ENCODE results near the gene ATOX1. TPM values are rescaled to one million over a fixed set of nuclear protein-coding genes. Genes with fewer than 3 reads are reported as not detected.

The ATOX1 gene
- total and polyA plus RNA-seq, 2 of the 8 experiments (the other 6 are each of a cell fraction or from before 2014, with no cell fraction given) = 79.9 to 232 TPM

GRCh38 chr5:151738125-151738848 lies 20.1 kb downstream of the ATOX1 start:
- H2AK5ac ChIP-seq (ENCODE audit: low read depth, low read length) = no peak overlapping the region
- H3K56ac ChIP-seq (replicated peaks; ENCODE audit: insufficient read length, low read depth, low read length) = no peak overlapping the region
- CTCF ChIA-PET (ENCODE audit: partially characterized antibody) = interaction anchor here (0.6 to 38.0 kb wide), 12 partner anchors 13 to 624 kb away, joined by 3 to 991 read pairs (median 26); partner anchors contain the start of genes ATOX1 and SPARC
- H2BK20ac ChIP-seq (ENCODE audit: low read length) = no peak overlapping the region
- H4K8ac ChIP-seq (ENCODE audit: extremely low read depth, insufficient read depth, low read length) = no peak overlapping the region
- no peak overlapping the region for H2BK15ac ChIP-seq (ENCODE audit: low read length)
- H3K4me1 ChIP-seq (replicated peaks in 1 of 4; ENCODE audit: control insufficient read depth in 3 of 4, insufficient read depth in 4 of 4, low read length in 3 of 4) = peaks cover 6 to 10% (median 9%) of the 10 kb centered on the region in 4 experiments
- WGBS, 2 experiments (ENCODE audit: extremely low coverage in 1 of 2, insufficient coverage in 1 of 2, insufficient read length in 1 of 2, insufficient replicate concordance in 2 of 2, low coverage in 1 of 2, low lambda C conversion rate in 2 of 2, missing lambda C conversion rate in 1 of 2) = 84% methylated on average over 9 of the region's 9 CpGs; no CpG with 5 or more reads in 1 of the 2 experiments
- DNase-seq (ENCODE audit: low read depth in 1 of 2, low spot score in 2 of 2) (no peak), FAIRE-seq (no peak)
- no peaks in the 10 kb centered on the region for H3K9me3 ChIP-seq (ENCODE audit: insufficient read depth in 2 of 2, low read depth in 1 of 2, low read length in 1 of 2)
- H3K4me3 ChIP-seq (ENCODE audit: extremely low read depth in 1 of 4, insufficient read depth in 2 of 4, low read depth in 3 of 4, low read length in 4 of 4) = no peak overlapping the region
- H4K5ac ChIP-seq (ENCODE audit: insufficient read length, low read depth, low read length) = no peak overlapping the region
- H2AFZ ChIP-seq (ENCODE audit: low read length) = no peak overlapping the region
- no peak overlapping the region for H3K27ac ChIP-seq (ENCODE audit: low read depth, low read length)
- H3K4me2 ChIP-seq (ENCODE audit: insufficient read depth in 1 of 2, low read depth in 2 of 2, low read length in 2 of 2) = no peak overlapping the region
- no peak overlapping the region for H2BK5ac ChIP-seq (ENCODE audit: low read depth, low read length)
- POLR2A ChIA-PET (ENCODE audit: partially characterized antibody) = interaction anchor here (0.9 to 5.1 kb wide), 5 partner anchors 17 to 55 kb away, joined by 3 to 33 read pairs (median 4); partner anchors contain the start of gene G3BP1
- no peak overlapping the region for H3K9ac ChIP-seq (replicated peaks in 1 of 4; ENCODE audit: extremely low read depth in 1 of 4, low read depth in 3 of 4, low read length in 3 of 4)
- H3K36me3 ChIP-seq (ENCODE audit: control insufficient read depth in 2 of 4, insufficient read depth in 4 of 4, low read length in 3 of 4) = peaks cover 0 to 3% (median 0%) of the 10 kb centered on the region in 4 experiments; a peak in 1 of 8 replicates
- H3K79me2 ChIP-seq (ENCODE audit: control insufficient read depth in 1 of 2, insufficient read depth in 2 of 2, low read length in 2 of 2) = no peaks in the 10 kb centered on the region
- H3K23me2 ChIP-seq (ENCODE audit: low read depth, low read length) = no peaks in the 10 kb centered on the region
- H4K91ac ChIP-seq (replicated peaks; ENCODE audit: insufficient read length, low read length) = no peak overlapping the region
- H3K79me1 ChIP-seq (ENCODE audit: low read depth, low read length) = no peaks in the 10 kb centered on the region
- no peaks in the 10 kb centered on the region for H4K20me1 ChIP-seq (replicated peaks in 1 of 2; ENCODE audit: control insufficient read depth in 1 of 2, insufficient read depth in 2 of 2, low read length in 2 of 2)
- H2BK120ac ChIP-seq (replicated peaks; ENCODE audit: low read depth, low read length) = no peak overlapping the region
- no peak overlapping the region for H3K4ac ChIP-seq (replicated peaks; ENCODE audit: insufficient read length, low read depth, low read length)
- H3K14ac ChIP-seq (ENCODE audit: insufficient read length) = no peak overlapping the region
- no peak overlapping the region for H3K18ac ChIP-seq (ENCODE audit: extremely low read depth, low read length)
- no peak overlapping the region for H2BK12ac ChIP-seq (ENCODE audit: low read depth, low read length)
- no peaks in the 10 kb centered on the region for H3K27me3 ChIP-seq (replicated peaks in 1 of 4; ENCODE audit: control insufficient read depth in 3 of 4, extremely low read depth in 1 of 4, insufficient read depth in 3 of 4, low read length in 3 of 4)
- no peak overlapping the region for H3K23ac ChIP-seq (ENCODE audit: insufficient read length)
- TF ChIP-seq MAFK (IDR thresholded peaks at IDR 0.05; ENCODE audit: low read depth, low read length) (no peak), SUZ12 (IDR thresholded peaks at IDR 0.05; ENCODE audit: low read length) (no peak), RBBP5 (IDR thresholded peaks at IDR 0.05; ENCODE audit: borderline replicate concordance, low read depth, low read length) (no peak), EZH2 (IDR thresholded peaks at IDR 0.05; ENCODE audit: low read depth, low read length, severe bottlenecking) (no peak), MAX (IDR thresholded peaks at IDR 0.05) (no peak), SIX5 (IDR thresholded peaks at IDR 0.05; ENCODE audit: low read depth, low read length) (no peak), SAP30 (IDR thresholded peaks at IDR 0.05; ENCODE audit: insufficient read depth, insufficient replicate concordance, low read length) (no peak), HDAC6 (IDR thresholded peaks at IDR 0.05; ENCODE audit: low read depth, low read length) (no peak), NANOG (IDR thresholded peaks at IDR 0.05; ENCODE audit: insufficient read depth, low read depth, low read length, poor library complexity, severe bottlenecking) (no peak), NRF1 (IDR thresholded peaks at IDR 0.05; ENCODE audit: low read depth, low read length) (no peak), JUN (IDR thresholded peaks at IDR 0.05; ENCODE audit: low read depth, low read length) (no peak), SP4 (IDR thresholded peaks at IDR 0.05; ENCODE audit: low read length) (no peak), BACH1 (IDR thresholded peaks at IDR 0.05; ENCODE audit: low read length) (no peak)

All from H1 (cell line).